Measurements from ENCODE around the gene ZBTB46. TPM values are rescaled to one million over a fixed set of nuclear protein-coding genes. Genes with fewer than 3 reads are reported as not detected.

Gene ZBTB46
- total RNA-seq, 4 donors from 2014 or later = 11.5 to 20.4 (median 12.6) TPM

DNA sequence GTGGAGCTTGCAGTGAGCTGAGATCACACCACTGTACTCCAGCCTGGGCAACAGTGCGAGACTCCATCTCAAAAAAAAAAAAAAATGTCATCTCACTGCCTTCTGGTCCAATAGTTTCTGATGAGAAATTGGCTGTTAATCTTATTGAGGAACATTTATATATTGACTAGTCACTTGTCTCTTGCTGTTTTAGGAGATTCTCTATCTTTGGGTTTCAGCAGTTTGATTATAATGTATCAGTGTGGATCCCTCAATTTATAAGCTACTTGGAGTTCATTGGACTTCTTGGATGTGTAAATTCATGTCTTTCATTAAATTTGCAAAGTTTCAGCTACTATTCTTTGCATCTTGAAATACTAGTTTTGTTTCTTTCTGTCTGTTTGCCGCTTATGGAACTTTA lies 112.1 kb downstream of the ZBTB46 start:
- no peaks in the 10 kb centered on the region for H3K27me3 ChIP-seq
- H3K36me3 ChIP-seq = peaks cover 0 to 97% (median 0%) of the 10 kb centered on the region in 3 donors
- H3K9me3 ChIP-seq = peaks cover 0 to 46% (median 11%) of the 10 kb centered on the region in 4 donors
- H3K4me3 ChIP-seq = no peak overlapping the region
- H3K4me1 ChIP-seq = no peaks in the 10 kb centered on the region
- DNase-seq (ENCODE audit: low spot score in 2 of 2) = no peak
- no peak for TF ChIP-seq EP300 (IDR thresholded peaks at IDR 0.05)
- no peak for TF ChIP-seq POLR2A (IDR thresholded peaks at IDR 0.05)
- TF ChIP-seq, protein P1, sequence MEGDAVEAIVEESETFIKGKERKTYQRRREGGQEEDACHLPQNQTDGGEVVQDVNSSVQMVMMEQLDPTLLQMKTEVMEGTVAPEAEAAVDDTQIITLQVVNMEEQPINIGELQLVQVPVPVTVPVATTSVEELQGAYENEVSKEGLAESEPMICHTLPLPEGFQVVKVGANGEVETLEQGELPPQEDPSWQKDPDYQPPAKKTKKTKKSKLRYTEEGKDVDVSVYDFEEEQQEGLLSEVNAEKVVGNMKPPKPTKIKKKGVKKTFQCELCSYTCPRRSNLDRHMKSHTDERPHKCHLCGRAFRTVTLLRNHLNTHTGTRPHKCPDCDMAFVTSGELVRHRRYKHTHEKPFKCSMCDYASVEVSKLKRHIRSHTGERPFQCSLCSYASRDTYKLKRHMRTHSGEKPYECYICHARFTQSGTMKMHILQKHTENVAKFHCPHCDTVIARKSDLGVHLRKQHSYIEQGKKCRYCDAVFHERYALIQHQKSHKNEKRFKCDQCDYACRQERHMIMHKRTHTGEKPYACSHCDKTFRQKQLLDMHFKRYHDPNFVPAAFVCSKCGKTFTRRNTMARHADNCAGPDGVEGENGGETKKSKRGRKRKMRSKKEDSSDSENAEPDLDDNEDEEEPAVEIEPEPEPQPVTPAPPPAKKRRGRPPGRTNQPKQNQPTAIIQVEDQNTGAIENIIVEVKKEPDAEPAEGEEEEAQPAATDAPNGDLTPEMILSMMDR (IDR thresholded peaks at IDR 0.05) = no peak
- 97 to 100% methylated on average over 2 of the region's 2 CpGs for WGBS, 2 donors
- H3K27ac ChIP-seq = no peak overlapping the region

DNA sequence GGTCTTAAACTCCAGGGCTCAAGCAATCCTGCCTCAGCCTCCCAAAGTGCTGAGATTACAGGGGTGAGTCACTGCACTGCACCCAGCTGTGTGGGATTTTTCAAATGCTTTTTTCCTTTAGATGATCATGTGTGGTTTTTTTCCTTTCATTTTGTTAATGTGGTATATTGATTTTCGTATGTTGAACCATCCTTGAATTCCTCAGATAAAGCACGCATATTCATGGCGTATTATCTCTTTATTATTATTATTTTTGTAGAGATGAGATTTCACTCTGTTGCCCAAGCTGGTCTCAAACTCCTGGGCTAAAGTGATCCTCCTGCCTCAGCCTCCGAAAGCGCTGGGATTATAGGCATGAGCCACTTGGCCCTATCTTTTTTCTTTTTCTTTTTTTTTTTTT lies 116.2 kb downstream of the ZBTB46 start:
- Histone ChIP-seq H3K9me3 (peaks cover 0 to 50% (median 11%) of the 10 kb centered on the region in 4 donors), H3K4me3 (no peak overlapping the region), H3K36me3 (peaks cover 0 to 100% (median 5%) of the 10 kb centered on the region in 3 donors), H3K4me1 (peaks cover 0 to 6% (median under 1%) of the 10 kb centered on the region in 4 donors), H3K27ac (no peak overlapping the region), H3K27me3 (no peaks in the 10 kb centered on the region)
- no peak for TF ChIP-seq POLR2A (IDR thresholded peaks at IDR 0.05)
- no peak for TF ChIP-seq EP300 (IDR thresholded peaks at IDR 0.05)
- TF ChIP-seq, protein P1 (IDR thresholded peaks at IDR 0.05) = no peak
- 98% methylated on average over 5 of the region's 5 CpGs for WGBS, 2 donors
- no peak for DNase-seq (ENCODE audit: low spot score in 2 of 2)

DNA sequence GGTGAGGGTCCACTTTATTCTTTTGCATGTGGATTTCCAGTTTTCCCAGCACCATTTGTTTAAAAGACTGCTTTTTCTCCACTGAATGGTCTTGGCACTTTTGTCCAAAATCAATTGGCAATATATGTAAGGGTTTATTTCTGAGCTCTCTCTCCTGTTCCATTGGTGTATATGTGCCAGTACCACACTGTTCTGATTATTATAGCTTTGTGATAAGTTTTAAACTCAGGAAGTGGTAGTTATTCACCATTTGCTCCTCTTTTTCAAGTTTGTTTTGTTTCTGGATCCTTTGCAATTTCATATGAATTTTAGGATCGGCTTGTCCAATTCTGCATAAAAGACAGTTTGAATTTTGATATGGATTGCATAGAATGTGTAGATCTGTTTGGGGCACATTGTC lies 118.9 kb downstream of the ZBTB46 start:
- H3K27ac ChIP-seq = no peak overlapping the region
- no peak for TF ChIP-seq POLR2A (IDR thresholded peaks at IDR 0.05)
- no peak for TF ChIP-seq EP300 (IDR thresholded peaks at IDR 0.05)
- TF ChIP-seq, protein P1 (IDR thresholded peaks at IDR 0.05) = no peak
- H3K36me3 ChIP-seq = peaks cover 0 to 86% (median 5%) of the 10 kb centered on the region in 3 donors
- H3K4me1 ChIP-seq = peaks cover 0 to 22% (median 14%) of the 10 kb centered on the region in 4 donors
- H3K9me3 ChIP-seq = peaks cover 0 to 33% (median 7%) of the 10 kb centered on the region in 4 donors
- H3K4me3 ChIP-seq = no peak overlapping the region
- 98 to 100% methylated on average over 1 of the region's 1 CpG for WGBS, 2 donors
- H3K27me3 ChIP-seq = no peaks in the 10 kb centered on the region
- DNase-seq (ENCODE audit: low spot score in 2 of 2) = no peak

DNA sequence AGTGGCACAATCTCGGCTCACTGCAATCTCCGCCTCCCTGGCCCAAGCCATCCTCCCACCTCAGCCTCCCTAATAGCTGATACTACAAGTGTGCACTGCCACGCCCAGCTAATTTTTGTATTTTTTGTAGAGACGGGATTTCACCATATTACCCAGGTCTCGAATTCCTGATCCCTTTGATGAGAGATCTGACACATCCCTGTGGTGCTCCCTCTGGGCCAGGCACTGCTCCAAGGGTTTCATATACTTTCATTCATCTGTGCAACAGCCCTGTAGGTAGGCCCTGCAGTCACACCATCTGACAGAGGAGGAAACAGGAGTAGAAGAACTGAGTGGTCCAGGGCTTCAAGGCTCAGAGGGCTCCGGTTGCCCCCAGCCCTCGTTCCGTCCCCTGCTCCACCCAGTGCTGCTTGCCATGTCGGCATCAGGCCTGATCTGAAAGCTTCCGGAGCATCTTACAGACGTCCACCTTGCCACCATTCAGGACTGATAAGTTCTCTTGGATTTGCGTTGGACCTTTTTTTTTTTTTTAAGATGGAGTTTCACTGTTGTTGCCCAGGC lies 119.9 kb downstream of the ZBTB46 start:
- no peak for DNase-seq (ENCODE audit: low spot score in 2 of 2)
- TF ChIP-seq POLR2A (IDR thresholded peaks at IDR 0.05) (no peak), EP300 (IDR thresholded peaks at IDR 0.05) (no peak)
- TF ChIP-seq, protein P1 (IDR thresholded peaks at IDR 0.05) = no peak
- peaks cover 0 to 29% (median 6%) of the 10 kb centered on the region in 4 donors for H3K9me3 ChIP-seq
- no peak overlapping the region for H3K4me3 ChIP-seq
- no peaks in the 10 kb centered on the region for H3K27me3 ChIP-seq
- peaks cover 0 to 32% (median 23%) of the 10 kb centered on the region in 4 donors for H3K4me1 ChIP-seq
- H3K27ac ChIP-seq = no peak overlapping the region
- WGBS, 2 donors = 83 to 87% methylated on average over 12 of the region's 12 CpGs
- peaks cover 0 to 79% (median 5%) of the 10 kb centered on the region in 3 donors for H3K36me3 ChIP-seq

DNA sequence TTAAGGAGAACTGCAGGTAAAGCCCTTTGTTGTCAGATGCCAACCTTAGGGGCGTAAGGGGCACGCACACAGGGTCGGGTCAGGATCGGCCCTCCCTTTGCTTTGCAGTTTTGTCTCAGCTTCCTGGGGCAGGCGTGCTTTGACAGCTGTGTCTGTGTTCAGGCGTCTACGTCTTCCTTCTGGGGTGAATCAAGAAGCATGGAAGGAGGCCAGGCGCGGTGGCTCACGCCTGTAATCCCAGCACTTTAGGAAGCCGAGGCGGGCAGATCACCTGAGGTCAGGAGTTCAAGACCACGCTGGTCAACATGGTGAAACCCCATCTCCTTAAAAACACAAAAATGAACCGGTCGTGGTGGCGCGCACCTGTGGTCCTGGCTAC lies 121.9 kb downstream of the ZBTB46 start:
- TF ChIP-seq EP300 (IDR thresholded peaks at IDR 0.05) (no peak), POLR2A (IDR thresholded peaks at IDR 0.05) (no peak)
- TF ChIP-seq, protein P1 (IDR thresholded peaks at IDR 0.05) = no peak
- peaks cover 0 to 9% (median 0%) of the 10 kb centered on the region in 4 donors for H3K9me3 ChIP-seq
- peaks cover 0 to 79% (median 5%) of the 10 kb centered on the region in 3 donors for H3K36me3 ChIP-seq
- peaks cover 0 to 39% (median 26%) of the 10 kb centered on the region in 4 donors for H3K4me1 ChIP-seq
- H3K27me3 ChIP-seq = no peaks in the 10 kb centered on the region
- H3K27ac ChIP-seq = no peak overlapping the region
- H3K4me3 ChIP-seq = peak overlapping the region in 1 of 4 donors; percentile 75
- 90% methylated on average over 15 to 17 of the region's 17 CpGs for WGBS, 2 donors
- no peak for DNase-seq (ENCODE audit: low spot score in 2 of 2)

Data from tibial nerve (tissue), 4 donors.